Esophagus muscularis mucosa (tissue), 4 donors: Measurements from ENCODE around the gene UBE2E3. TPM values are rescaled to one million over a fixed set of nuclear protein-coding genes. Genes with fewer than 3 reads are reported as not detected.
"Not testable (repeated sequence)": the region's sequence is repeated elsewhere in the genome, so short reads cannot be mapped to it uniquely, and the experiment has no call there.

Experiments
- DNase-seq: peaks from one replicate; pipeline ENCODE4 v3.0.0-alpha.2; 2017; ENCODE audit errors: extremely low spot score
- H3K27ac ChIP-seq, 4 donors: fragments of 200-600 bp; sonication (generic); replicated peaks in 1 of 4; 1 replicate in 3 of 4; 2 replicates in 1 of 4; pipeline ENCODE4 v1.5.1; 2016 to 2019; ENCODE audit warnings: mild to moderate bottlenecking in 1 of 4
- H3K27me3 ChIP-seq, 4 donors: fragments of 200-600 bp; sonication (generic); one replicate each; pipeline versions ENCODE4 v1.5.1 to v1.6.0; 2016 to 2019
- H3K36me3 ChIP-seq, 4 donors: fragments of 200-600 bp; sonication (generic); one replicate each; pipeline ENCODE4 v1.5.1; 2016 to 2019
- H3K4me1 ChIP-seq, 4 donors: fragments of 200-600 bp; sonication (generic); one replicate each; pipeline ENCODE4 v1.5.1; 2016 to 2019
- H3K4me3 ChIP-seq, 4 donors: fragments of 200-600 bp; sonication (generic); 1 replicate in 2 of 4; 2 replicates in 2 of 4; pipeline ENCODE4 v1.5.1; 2016 to 2019; ENCODE audit warnings: mild to moderate bottlenecking in 4 of 4, moderate library complexity in 1 of 4
- H3K9me3 ChIP-seq, 4 donors: fragments of 200-600 bp; sonication (generic); 1 replicate in 3 of 4; 2 replicates in 1 of 4; pipeline ENCODE4 v1.5.1; 2016 to 2019
- EP300 ChIP-seq: sonication (generic); formaldehyde crosslinking; IDR thresholded peaks from one replicate; pipeline ENCODE4 v1.6.1; 2017; ENCODE audit warnings: antibody characterized with exemption
- POLR2A ChIP-seq: fragments of 450-650 bp; IDR thresholded peaks from one replicate; pipeline ENCODE4 v1.6.1; 2017; ENCODE audit warnings: antibody characterized with exemption, moderate library complexity, mild to moderate bottlenecking, low read depth
- POLR2AphosphoS5 ChIP-seq, 2 donors: sonication (generic); formaldehyde crosslinking; IDR thresholded peaks; one replicate each; pipeline ENCODE4 v1.6.1; 2017; ENCODE audit warnings: antibody characterized with exemption in 2 of 2
- WGBS: methylation state at CpG from one replicate; pipeline ENCODE4 v1.1.5; 2018; 5-methylcytosine and 5-hydroxymethylcytosine counted together
- intact Hi-C: fragments of 100-400 bp; cut with DNase I; formaldehyde crosslinking; loops from one replicate; pipeline ENCODE4 v1.15.1; 2023
- total RNA-seq, 4 donors: library from RNA; depleted of rRNA; stranded (reverse); fragments of >200 nt; gene quantifications; one replicate each; pipeline versions ENCODE4 v1.1.0 to v1.2.1, GENCODE V29; 2016
- TF ChIP-seq, protein P1 (sequence below), 3 experiments: fragments of 200-600 bp in 2 of 3; fragments of 450-650 bp in 1 of 3; sonication (generic) in 2 of 3; IDR thresholded peaks; one replicate each; pipeline ENCODE4 v1.5.1; 2017 to 2019; ENCODE audit warnings: antibody characterized with exemption in 3 of 3, mild to moderate bottlenecking in 2 of 3, moderate library complexity in 1 of 3

Gene UBE2E3
- total RNA-seq, 4 donors from 2014 or later: 32.8 to 57.7 (median 40.2) TPM

DNA sequence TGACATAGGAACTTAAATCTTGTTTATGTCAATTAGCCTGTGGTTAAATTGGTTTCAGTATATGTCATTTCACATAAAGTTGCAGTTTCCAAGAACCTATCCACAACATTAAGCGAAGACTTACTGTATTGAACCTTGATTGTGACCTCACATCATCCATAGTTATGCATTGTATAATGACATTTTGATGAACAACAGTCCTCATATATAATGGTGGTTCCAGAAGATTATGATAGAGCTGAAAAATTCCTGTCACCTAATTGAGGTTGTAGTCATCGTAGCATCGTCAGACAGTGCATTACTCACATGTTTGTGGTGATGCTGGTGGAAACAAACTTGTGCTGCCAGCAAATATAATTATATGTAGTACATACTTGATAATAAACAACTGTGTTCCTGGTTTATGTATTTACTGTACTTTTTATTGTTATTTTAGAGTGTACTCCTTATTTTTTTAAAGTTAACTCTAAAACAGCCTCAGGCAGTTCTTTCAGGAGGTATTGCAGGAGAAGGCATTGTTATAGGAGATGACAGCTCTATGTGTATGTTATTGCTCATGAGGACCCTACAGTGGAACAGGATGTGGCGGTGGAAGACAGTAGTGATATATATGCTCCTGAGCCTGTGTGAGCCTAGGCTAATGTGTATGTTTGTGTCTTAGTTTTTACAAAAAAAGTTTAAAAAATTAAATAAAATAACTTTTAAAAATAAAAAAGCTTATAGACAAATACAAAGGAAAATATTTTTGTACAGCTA, 56.6 kb downstream of the UBE2E3 start:
- DNase-seq: no peak
- peaks cover 0 to 4% (median 0%) of the 10 kb centered on the region in 4 donors for H3K4me1 ChIP-seq
- intact Hi-C loops: no loop called here
- H3K27ac ChIP-seq: no peak overlapping the region
- TF ChIP-seq POLR2AphosphoS5 (IDR thresholded peaks at IDR 0.05) (no peak), POLR2A (no peak), EP300 (no peak)
- TF ChIP-seq, protein P1, sequence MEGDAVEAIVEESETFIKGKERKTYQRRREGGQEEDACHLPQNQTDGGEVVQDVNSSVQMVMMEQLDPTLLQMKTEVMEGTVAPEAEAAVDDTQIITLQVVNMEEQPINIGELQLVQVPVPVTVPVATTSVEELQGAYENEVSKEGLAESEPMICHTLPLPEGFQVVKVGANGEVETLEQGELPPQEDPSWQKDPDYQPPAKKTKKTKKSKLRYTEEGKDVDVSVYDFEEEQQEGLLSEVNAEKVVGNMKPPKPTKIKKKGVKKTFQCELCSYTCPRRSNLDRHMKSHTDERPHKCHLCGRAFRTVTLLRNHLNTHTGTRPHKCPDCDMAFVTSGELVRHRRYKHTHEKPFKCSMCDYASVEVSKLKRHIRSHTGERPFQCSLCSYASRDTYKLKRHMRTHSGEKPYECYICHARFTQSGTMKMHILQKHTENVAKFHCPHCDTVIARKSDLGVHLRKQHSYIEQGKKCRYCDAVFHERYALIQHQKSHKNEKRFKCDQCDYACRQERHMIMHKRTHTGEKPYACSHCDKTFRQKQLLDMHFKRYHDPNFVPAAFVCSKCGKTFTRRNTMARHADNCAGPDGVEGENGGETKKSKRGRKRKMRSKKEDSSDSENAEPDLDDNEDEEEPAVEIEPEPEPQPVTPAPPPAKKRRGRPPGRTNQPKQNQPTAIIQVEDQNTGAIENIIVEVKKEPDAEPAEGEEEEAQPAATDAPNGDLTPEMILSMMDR (IDR thresholded peaks at IDR 0.05): no peak
- 92% methylated on average over 4 of the region's 4 CpGs for WGBS
- no peaks in the 10 kb centered on the region for H3K36me3 ChIP-seq
- no peak overlapping the region for H3K4me3 ChIP-seq
- H3K27me3 ChIP-seq: no peaks in the 10 kb centered on the region
- H3K9me3 ChIP-seq: no peaks in the 10 kb centered on the region

DNA sequence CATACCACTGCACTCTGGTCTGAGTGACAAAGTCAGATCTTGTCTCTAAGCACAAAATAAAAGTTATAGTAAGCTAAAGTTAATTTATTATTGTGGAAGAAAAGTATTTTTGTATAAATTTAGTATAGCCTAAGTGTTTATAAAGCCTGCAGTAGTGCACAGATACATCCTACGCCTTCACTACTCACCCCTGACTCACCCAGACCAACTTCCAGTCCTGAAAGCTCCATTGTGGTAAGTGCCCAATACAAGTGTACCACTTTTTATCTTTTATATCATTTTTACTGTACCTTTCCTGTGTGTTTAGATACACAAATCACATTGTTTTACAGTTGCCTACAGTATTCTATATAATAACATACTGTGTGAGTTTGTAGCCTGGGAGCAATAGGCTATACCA, 57.5 kb downstream of the UBE2E3 start:
- Histone ChIP-seq H3K27me3 (no peaks in the 10 kb centered on the region), H3K4me1 (peaks cover 0 to 13% (median 0%) of the 10 kb centered on the region in 4 donors), H3K4me3 (no peak overlapping the region), H3K36me3 (no peaks in the 10 kb centered on the region), H3K27ac (no peak overlapping the region), H3K9me3 (no peaks in the 10 kb centered on the region)
- TF ChIP-seq POLR2A: no peak
- TF ChIP-seq, protein P1 (IDR thresholded peaks at IDR 0.05): no peak
- TF ChIP-seq POLR2AphosphoS5 (IDR thresholded peaks at IDR 0.05): no peak
- no peak for TF ChIP-seq EP300
- intact Hi-C loops: no loop called here
- WGBS: 86% methylated on average over 1 of the region's 1 CpG
- DNase-seq: no peak

DNA sequence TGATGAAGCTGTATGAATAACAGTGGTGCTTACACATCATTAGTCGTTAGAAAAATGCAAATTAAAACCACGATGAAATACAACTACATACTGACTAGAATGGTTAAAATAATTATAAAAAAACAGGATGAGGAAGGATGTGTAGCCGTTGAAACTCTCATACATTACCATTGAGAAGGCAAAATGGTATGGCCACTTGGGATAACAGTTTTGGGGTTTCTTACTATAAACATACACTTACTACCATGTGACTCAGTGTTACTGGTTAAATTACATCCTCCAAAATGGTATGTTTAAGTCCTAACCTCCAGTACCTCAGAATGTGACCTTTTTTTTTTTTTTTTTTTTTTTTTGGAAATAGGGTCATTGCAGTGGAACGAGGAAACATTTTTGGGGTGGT, 58.4 kb downstream of the UBE2E3 start:
- TF ChIP-seq POLR2AphosphoS5 (IDR thresholded peaks at IDR 0.05): no peak
- no peak for DNase-seq
- H3K27me3 ChIP-seq: no peaks in the 10 kb centered on the region
- intact Hi-C loops: no loop called here
- H3K27ac ChIP-seq: no peak overlapping the region
- peaks cover 0 to 13% (median 0%) of the 10 kb centered on the region in 4 donors for H3K4me1 ChIP-seq
- H3K36me3 ChIP-seq: no peaks in the 10 kb centered on the region
- H3K9me3 ChIP-seq: no peaks in the 10 kb centered on the region
- 94% methylated on average over 4 of the region's 4 CpGs for WGBS
- no peak overlapping the region for H3K4me3 ChIP-seq

DNA sequence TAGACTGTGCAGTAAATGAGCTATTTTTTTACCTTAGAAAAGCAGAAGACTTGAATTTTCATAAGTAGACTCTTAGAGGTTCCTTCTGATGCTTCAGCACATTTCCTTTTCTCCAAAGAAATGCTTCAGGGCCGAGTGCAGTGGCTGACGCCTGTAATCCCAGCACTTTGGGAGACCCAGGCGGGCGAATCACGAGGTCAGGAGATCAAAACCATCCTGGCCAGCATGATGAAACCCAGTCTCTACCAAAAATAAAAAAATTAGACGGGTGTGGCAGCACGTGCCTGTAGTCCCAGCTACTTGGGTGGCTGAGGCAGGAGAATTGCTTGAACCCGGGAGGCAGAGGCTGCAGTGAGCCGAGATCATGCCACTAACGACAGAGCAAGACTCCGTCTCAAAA, 60.4 kb downstream of the UBE2E3 start:
- H3K9me3 ChIP-seq, H3K36me3 ChIP-seq, H3K4me3 ChIP-seq, H3K27me3 ChIP-seq, H3K27ac ChIP-seq, intact Hi-C loops, DNase-seq: not testable (repeated sequence)
- H3K4me1 ChIP-seq: peaks cover 0 to 13% (median 3%) of the 10 kb centered on the region in 4 donors
- 91% methylated on average over 11 of the region's 11 CpGs for WGBS

DNA sequence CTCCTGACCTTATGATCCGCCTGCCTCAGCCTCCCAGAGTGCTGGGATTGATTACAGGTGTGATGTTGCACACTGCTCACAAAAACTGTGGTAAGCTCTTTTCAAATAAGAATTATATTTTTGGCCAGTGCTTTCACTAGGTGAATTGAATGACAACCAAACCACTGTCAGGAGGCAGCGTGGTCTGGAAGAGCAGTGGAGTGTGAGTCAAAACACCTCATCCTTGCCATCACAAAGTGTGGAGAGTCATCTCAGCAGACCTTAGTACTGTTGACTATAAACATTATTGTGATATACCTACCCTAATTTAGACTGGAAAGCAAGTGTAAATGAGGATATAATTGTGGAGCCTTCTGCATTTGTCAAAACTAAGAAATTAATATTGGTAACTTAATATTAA, 61.3 kb downstream of the UBE2E3 start:
- peaks cover 0 to 13% (median 3%) of the 10 kb centered on the region in 4 donors for H3K4me1 ChIP-seq
- H3K27ac ChIP-seq: no peak overlapping the region
- DNase-seq: no peak
- no peak overlapping the region for H3K4me3 ChIP-seq
- intact Hi-C loops: no loop called here
- H3K36me3 ChIP-seq: no peaks in the 10 kb centered on the region
- no peaks in the 10 kb centered on the region for H3K9me3 ChIP-seq
- no peaks in the 10 kb centered on the region for H3K27me3 ChIP-seq
- WGBS: 76% methylated on average over 2 of the region's 2 CpGs
- TF ChIP-seq EP300: no peak
- TF ChIP-seq, protein P1 (IDR thresholded peaks at IDR 0.05): no peak
- no peak for TF ChIP-seq POLR2AphosphoS5 (IDR thresholded peaks at IDR 0.05)
- TF ChIP-seq POLR2A: no peak

DNA sequence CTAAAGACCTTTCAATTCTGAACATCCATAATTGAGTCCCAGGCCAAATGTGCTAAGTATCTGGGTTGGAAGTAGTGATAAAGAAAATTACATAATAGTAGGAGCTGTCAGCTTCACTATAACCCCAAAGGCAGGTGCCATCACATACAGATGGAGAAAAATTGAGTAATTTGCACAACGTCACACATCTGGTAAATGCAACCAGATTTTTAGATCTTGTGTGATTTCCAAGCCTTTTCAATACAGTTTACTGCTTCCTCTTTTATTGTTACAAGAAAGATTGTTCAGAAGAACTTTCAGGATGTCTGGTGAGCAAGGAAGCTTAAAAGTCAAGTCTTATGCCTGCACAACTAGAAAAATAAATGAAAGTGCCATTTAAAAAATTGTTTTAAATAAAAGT, 62.3 kb downstream of the UBE2E3 start:
- no peak overlapping the region for H3K4me3 ChIP-seq
- H3K36me3 ChIP-seq: no peaks in the 10 kb centered on the region
- intact Hi-C loops: no loop called here
- peaks cover 0 to 13% (median 3%) of the 10 kb centered on the region in 4 donors for H3K4me1 ChIP-seq
- no peak overlapping the region for H3K27ac ChIP-seq
- no peak for TF ChIP-seq POLR2AphosphoS5 (IDR thresholded peaks at IDR 0.05)
- no peak for TF ChIP-seq POLR2A
- TF ChIP-seq, protein P1 (IDR thresholded peaks at IDR 0.05): no peak
- TF ChIP-seq EP300: no peak
- 67% methylated on average over 1 of the region's 1 CpG for WGBS
- no peak for DNase-seq
- no peaks in the 10 kb centered on the region for H3K27me3 ChIP-seq
- H3K9me3 ChIP-seq: no peaks in the 10 kb centered on the region
